OCI-LY1 (cell line): ENCODE measurements around the gene GPR33.

Source experiments
- H2AFZ ChIP-seq: fragments of 200-600 bp; sonication (generic), shearing (Covaris generic); 2 replicates; pipeline ENCODE4 v1.6.0; 2014; ENCODE audit warnings: antibody characterized with exemption, mild to moderate bottlenecking, low read length
- H3F3A ChIP-seq: fragments of 200-600 bp; sonication (generic), shearing (Covaris generic); 2 replicates; pipeline ENCODE4 v1.6.0; 2014; ENCODE audit warnings: mild to moderate bottlenecking, antibody characterized with exemption, low read length, moderate library complexity; ENCODE audit not compliant: insufficient read depth
- H3K27ac ChIP-seq: fragments of 200-600 bp; sonication (generic); 2 replicates; pipeline ENCODE4 v1.5.1; 2014; ENCODE audit warnings: low read length, mixed run types, mild to moderate bottlenecking, low read depth; ENCODE audit not compliant: poor library complexity, severe bottlenecking
- H3K27me3 ChIP-seq: fragments of 200-600 bp; sonication (generic); 2 replicates; pipeline ENCODE4 v1.6.0; 2014; ENCODE audit warnings: antibody characterized with exemption, mild to moderate bottlenecking, low read length, moderate library complexity; ENCODE audit not compliant: insufficient read depth
- H3K36me3 ChIP-seq: fragments of 200-600 bp; sonication (generic); 2 replicates; pipeline ENCODE4 v1.6.1; 2014; ENCODE audit warnings: mild to moderate bottlenecking, antibody characterized with exemption, low read length, moderate library complexity, mixed read lengths; ENCODE audit not compliant: insufficient read depth
- H3K4me1 ChIP-seq: fragments of 200-600 bp; sonication (generic); 2 replicates; pipeline ENCODE4 v1.5.1; 2014; ENCODE audit warnings: mild to moderate bottlenecking, low read length, moderate library complexity; ENCODE audit not compliant: insufficient read depth, severe bottlenecking
- H3K4me2 ChIP-seq: fragments of 200-600 bp; sonication (generic), shearing (Covaris generic); 2 replicates; pipeline ENCODE4 v1.6.1; 2014; ENCODE audit warnings: low read length
- H3K4me3 ChIP-seq: fragments of 200-600 bp; sonication (generic); 2 replicates; pipeline ENCODE4 v1.5.1; 2014; ENCODE audit warnings: low read length, low read depth, mild to moderate bottlenecking, mixed read lengths; ENCODE audit not compliant: poor library complexity, severe bottlenecking
- H3K79me2 ChIP-seq: fragments of 200-600 bp; shearing (Covaris generic); 2 replicates; pipeline ENCODE4 v1.6.1; 2016; ENCODE audit warnings: mixed run types, low read length, mixed read lengths; ENCODE audit not compliant: insufficient read depth
- H3K9ac ChIP-seq: fragments of 200-600 bp; sonication (generic), shearing (Covaris generic); 2 replicates; pipeline ENCODE4 v1.6.1; 2014; ENCODE audit warnings: mild to moderate bottlenecking, low read length, mixed read lengths
- H3K9me2 ChIP-seq: fragments of 200-600 bp; sonication (generic), shearing (Covaris generic); 2 replicates; pipeline ENCODE4 v1.6.1; 2014; ENCODE audit warnings: low read depth, mild to moderate bottlenecking, low read length, mixed read lengths
- H3K9me3 ChIP-seq: fragments of 200-600 bp; shearing (Covaris generic); 2 replicates; pipeline ENCODE4 v1.6.1; 2014; ENCODE audit warnings: low read length, mixed read lengths
- H4K20me1 ChIP-seq: fragments of 200-600 bp; sonication (generic), shearing (Covaris generic); 2 replicates; pipeline ENCODE4 v1.6.0; 2016; ENCODE audit warnings: mild to moderate bottlenecking, low read length; ENCODE audit not compliant: insufficient read depth
- CTCF ChIP-seq: fragments of 200-600 bp; sonication (generic), shearing (Covaris generic); IDR thresholded peaks from 2 replicates; pipeline ENCODE4 v1.5.1; 2017; ENCODE audit warnings: mild to moderate bottlenecking, antibody characterized with exemption, low read length, moderate library complexity, mixed read lengths
- EZH2 ChIP-seq: fragments of 200-600 bp; sonication (generic), shearing (Covaris generic); IDR thresholded peaks from 2 replicates; pipeline ENCODE4 v1.8.0; 2017; ENCODE audit warnings: borderline replicate concordance, mixed run types, mild to moderate bottlenecking, antibody characterized with exemption, low read length, moderate library complexity, mixed read lengths

Gene GPR33

DNA sequence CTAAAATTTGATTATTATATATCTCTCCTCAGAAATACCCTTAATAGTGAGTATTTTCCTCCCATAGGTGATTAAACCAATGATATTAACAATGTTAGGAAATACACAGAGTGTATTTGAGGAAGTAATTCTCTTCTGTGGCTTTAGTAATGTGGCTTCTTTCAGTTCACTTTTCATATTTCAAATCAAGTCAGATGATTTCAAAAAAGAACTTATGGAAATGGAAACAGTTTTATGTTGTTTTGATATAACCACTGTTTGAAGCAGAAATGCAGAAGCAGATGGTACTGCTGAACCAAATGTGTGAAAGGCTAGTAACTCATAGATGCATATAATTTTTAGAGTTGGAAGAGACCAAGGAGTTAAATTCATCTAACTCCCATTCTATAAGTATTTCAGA, 1.9 kb upstream of the GPR33 start:
- TF ChIP-seq CTCF, result no peak
- TF ChIP-seq EZH2, result no peak
- Histone ChIP-seq H3K4me3 (peak overlapping the region; percentile 8), H3K27me3 (no peaks in the 10 kb centered on the region), H2AFZ (no peak overlapping the region), H3K79me2 (no peaks in the 10 kb centered on the region), H3K9me3 (no peaks in the 10 kb centered on the region), H3F3A (no peaks in the 10 kb centered on the region), H3K4me1 (peaks cover 27% of the 10 kb centered on the region), H4K20me1 (no peaks in the 10 kb centered on the region), H3K9me2 (no peaks in the 10 kb centered on the region), H3K36me3 (no peaks in the 10 kb centered on the region), H3K4me2 (peak overlapping the region; percentile 49), H3K9ac (peak overlapping the region; percentile 32; the same call in 1 of the 2 replicates), H3K27ac (peak overlapping the region; percentile 79)

GRCh38 chr14:31486764-31487163, 1.1 kb downstream of the GPR33 start:
- Histone ChIP-seq H3F3A (no peaks in the 10 kb centered on the region), H3K9ac (no peak overlapping the region), H4K20me1 (no peaks in the 10 kb centered on the region), H3K27ac (no peak overlapping the region), H3K36me3 (no peaks in the 10 kb centered on the region), H3K9me2 (no peaks in the 10 kb centered on the region), H3K27me3 (no peaks in the 10 kb centered on the region), H3K4me2 (no peak overlapping the region), H2AFZ (no peak overlapping the region), H3K4me1 (peaks cover 20% of the 10 kb centered on the region), H3K9me3 (no peaks in the 10 kb centered on the region), H3K4me3 (no peak overlapping the region), H3K79me2 (no peaks in the 10 kb centered on the region)
- no peak for TF ChIP-seq EZH2
- TF ChIP-seq CTCF, result no peak

DNA sequence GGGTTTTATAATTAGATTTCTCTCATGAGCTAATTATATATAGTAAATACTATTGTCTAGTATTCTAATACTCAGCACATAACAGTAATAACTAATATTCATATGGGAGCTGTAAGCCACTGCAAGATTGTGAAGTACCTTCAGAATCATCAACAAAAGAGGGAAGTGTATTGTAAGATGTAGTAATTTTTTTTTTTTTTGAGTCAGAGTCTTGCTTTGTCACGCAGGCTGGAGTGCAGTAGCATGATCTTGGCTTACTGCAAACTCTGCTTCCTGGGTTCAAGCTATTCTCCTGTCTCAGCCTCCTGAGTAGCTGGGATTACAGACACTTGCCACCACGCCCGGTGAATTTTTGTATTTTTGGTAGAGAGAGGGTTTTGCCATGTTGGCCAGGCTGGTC, 3.1 kb downstream of the GPR33 start:
- Histone ChIP-seq H3F3A (no peaks in the 10 kb centered on the region), H3K4me3 (no peak overlapping the region), H3K79me2 (no peaks in the 10 kb centered on the region), H3K9me3 (no peaks in the 10 kb centered on the region), H3K27ac (no peak overlapping the region), H3K9me2 (no peaks in the 10 kb centered on the region), H2AFZ (no peak overlapping the region), H3K4me1 (peaks cover 9% of the 10 kb centered on the region), H3K36me3 (no peaks in the 10 kb centered on the region), H3K4me2 (no peak overlapping the region), H3K9ac (no peak overlapping the region), H3K27me3 (no peaks in the 10 kb centered on the region), H4K20me1 (no peaks in the 10 kb centered on the region)
- no peak for TF ChIP-seq EZH2
- TF ChIP-seq CTCF, result no peak
